Gastroesophageal sphincter (tissue), 3 donors: ENCODE results near the gene HOXC9.

Experiments used
- EP300 ChIP-seq: sonication (generic); formaldehyde crosslinking; IDR thresholded peaks from one replicate; pipeline ENCODE4 v1.6.1; 2017; ENCODE audit warnings: antibody characterized with exemption, mild to moderate bottlenecking
- POLR2A ChIP-seq, 2 donors: fragments of 450-650 bp; IDR thresholded peaks; one replicate each; pipeline ENCODE4 v1.6.1; 2017; ENCODE audit warnings: antibody characterized with exemption in 2 of 2, mild to moderate bottlenecking in 2 of 2, moderate library complexity in 1 of 2
- POLR2AphosphoS5 ChIP-seq: sonication (generic); formaldehyde crosslinking; IDR thresholded peaks from one replicate; pipeline ENCODE4 v1.6.1; 2017; ENCODE audit warnings: antibody characterized with exemption
- TF ChIP-seq, protein P1 (sequence below), 4 experiments: fragments of 200-600 bp in 2 of 4; fragments of 450-650 bp in 2 of 4; sonication (generic) in 1 of 4; IDR thresholded peaks; one replicate each; pipeline ENCODE4 v1.5.1; 2017 to 2019; ENCODE audit warnings: antibody characterized with exemption in 4 of 4, mild to moderate bottlenecking in 2 of 4, moderate library complexity in 2 of 4

DNA sequence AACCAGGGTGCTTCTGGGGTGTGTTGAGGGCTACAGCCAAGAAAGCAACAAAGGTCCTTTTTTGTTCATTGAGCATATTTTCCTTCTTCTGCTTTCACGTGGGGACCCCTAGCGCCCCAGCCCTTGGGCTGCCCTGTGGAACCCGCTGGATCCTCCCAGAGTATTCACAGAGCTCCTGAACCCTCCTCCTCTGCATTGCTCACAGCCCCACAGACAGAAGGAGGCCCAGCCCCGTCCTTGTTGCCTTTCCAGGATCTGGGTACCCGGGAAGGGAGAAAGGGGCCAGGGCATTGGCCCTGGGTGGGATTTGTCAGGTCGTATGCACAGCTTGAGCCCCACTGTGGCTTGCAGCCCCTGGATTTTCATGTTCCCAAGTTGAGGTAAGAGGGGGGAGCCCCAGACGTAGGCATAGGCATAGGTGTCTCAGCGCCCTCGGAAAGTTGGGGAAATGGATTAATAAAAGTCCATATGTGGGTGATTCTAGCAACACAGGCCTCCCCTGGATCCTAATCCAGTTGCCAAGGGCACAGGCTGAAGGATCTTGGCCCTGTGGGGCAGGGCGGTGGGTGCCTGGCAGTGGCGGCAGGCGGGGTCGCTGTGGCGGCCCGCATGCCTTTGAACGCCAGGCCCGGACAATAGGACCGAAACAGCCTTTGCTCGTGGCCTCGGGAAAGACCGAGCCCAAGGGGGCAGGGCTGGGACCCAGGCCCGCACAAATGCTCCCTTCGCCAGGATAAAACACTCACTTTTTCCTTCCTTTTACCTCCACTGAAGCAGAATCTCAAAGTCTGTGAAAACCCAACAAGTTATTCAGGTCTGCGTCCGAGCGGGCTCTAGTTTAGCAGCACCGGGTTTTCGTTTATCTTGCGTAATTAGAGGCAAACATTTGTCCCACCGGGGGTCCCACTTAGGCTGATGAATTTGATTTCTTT is 18.1 kb upstream of the HOXC9 start:
- TF ChIP-seq, protein P1, sequence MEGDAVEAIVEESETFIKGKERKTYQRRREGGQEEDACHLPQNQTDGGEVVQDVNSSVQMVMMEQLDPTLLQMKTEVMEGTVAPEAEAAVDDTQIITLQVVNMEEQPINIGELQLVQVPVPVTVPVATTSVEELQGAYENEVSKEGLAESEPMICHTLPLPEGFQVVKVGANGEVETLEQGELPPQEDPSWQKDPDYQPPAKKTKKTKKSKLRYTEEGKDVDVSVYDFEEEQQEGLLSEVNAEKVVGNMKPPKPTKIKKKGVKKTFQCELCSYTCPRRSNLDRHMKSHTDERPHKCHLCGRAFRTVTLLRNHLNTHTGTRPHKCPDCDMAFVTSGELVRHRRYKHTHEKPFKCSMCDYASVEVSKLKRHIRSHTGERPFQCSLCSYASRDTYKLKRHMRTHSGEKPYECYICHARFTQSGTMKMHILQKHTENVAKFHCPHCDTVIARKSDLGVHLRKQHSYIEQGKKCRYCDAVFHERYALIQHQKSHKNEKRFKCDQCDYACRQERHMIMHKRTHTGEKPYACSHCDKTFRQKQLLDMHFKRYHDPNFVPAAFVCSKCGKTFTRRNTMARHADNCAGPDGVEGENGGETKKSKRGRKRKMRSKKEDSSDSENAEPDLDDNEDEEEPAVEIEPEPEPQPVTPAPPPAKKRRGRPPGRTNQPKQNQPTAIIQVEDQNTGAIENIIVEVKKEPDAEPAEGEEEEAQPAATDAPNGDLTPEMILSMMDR (IDR thresholded peaks at IDR 0.05) = no peak
- TF ChIP-seq POLR2A (IDR thresholded peaks at IDR 0.05) = no peak
- TF ChIP-seq POLR2AphosphoS5 = no peak
- no peak for TF ChIP-seq EP300
